ENCODE data around the gene TMEM244.

GRCh38 chr6:129786548-129786947 lies 74.6 kb downstream of the TMEM244 start:
- TF ChIP-seq USF2 (CRISPR knock-in tag; IDR thresholded peaks at IDR 0.05) (no peak), MTF1 (CRISPR knock-in tag; IDR thresholded peaks at IDR 0.05; ENCODE audit: borderline replicate concordance) (no peak), CTCF (IDR thresholded peaks at IDR 0.05 in 2 of 3, conservative IDR thresholded peaks at IDR 0.05 in 1 of 3; ENCODE audit: insufficient read depth in 2 of 3, low read depth in 1 of 3, low read length in 3 of 3) (no peak), ZNF57 (CRISPR knock-in tag; IDR thresholded peaks at IDR 0.05) (no peak), DMBX1 (CRISPR knock-in tag; IDR thresholded peaks at IDR 0.05; ENCODE audit: borderline replicate concordance) (no peak), E4F1 (CRISPR knock-in tag; IDR thresholded peaks at IDR 0.05; ENCODE audit: borderline replicate concordance) (no peak), ZFP1 (CRISPR knock-in tag; IDR thresholded peaks at IDR 0.05) (no peak), ZNF436 (CRISPR knock-in tag; IDR thresholded peaks at IDR 0.05) (no peak)

All from K562 (cell line).